HG03135 (cell line): Measurements from ENCODE around the gene S100A1.

ENCODE experiments used
- ATAC-seq: cut with Tn5 transposase; IDR thresholded peaks from one replicate; pipeline ENCODE4 v1.9.1; 2021; ENCODE audit warnings: mild to moderate bottlenecking, moderate library complexity; ENCODE audit not compliant: unreplicated experiment

Gene S100A1

GRCh38 chr1:153679337-153680119 lies 51.3 kb downstream of the S100A1 start:
- ATAC-seq: no peak

GRCh38 chr1:153680120-153680403 lies 51.8 kb downstream of the S100A1 start:
- no peak for ATAC-seq
